Stimulated activated CD8-positive, alpha-beta memory T cell treated with anti-CD3 and anti-CD28 coated beads, Interleukin-4, amount 100 ng/mL, for 4 hours (primary cell): ENCODE data around the gene CRMP1.

Source experiments
- DNase-seq, 2 donors: peaks; one replicate each; pipeline ENCODE4 v3.0.0-alpha.2; 2020; ENCODE audit warnings: low read depth in 2 of 2, low spot score in 1 of 2

The CRMP1 gene

DNA sequence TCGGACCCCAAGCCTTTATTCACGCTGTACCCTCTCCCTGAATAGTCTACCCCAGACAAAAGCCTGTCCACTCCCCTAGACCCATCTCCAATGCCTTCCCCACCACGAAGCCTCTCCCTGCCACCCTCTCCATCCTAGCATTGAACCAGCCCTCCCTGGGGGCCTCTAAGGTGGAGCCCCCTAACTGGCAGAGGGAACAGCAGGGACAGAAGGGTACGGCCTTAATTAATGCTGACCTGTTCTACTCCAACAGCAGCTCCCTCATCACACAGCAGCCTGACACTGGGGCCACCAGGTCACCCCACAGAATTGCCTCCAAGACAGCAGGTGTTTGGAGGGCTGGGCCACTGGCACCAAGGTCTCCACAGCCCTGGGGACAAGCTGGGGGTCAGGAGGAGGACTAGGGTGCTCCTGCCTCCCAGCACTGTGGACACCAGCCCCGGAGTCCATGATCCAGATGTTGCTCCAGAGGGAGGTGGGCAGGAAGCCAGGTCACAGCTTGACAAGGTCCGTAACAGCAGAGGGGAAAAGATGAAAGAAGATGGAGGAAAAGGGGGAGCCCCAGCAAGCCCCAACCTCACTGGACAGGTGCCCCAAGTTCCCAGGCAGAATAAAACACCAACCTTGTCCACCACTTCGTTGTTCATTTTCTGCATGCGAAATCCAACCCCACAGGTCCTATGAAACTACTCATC is 3.7 kb downstream of the CRMP1 start:
- no peak for DNase-seq

DNA sequence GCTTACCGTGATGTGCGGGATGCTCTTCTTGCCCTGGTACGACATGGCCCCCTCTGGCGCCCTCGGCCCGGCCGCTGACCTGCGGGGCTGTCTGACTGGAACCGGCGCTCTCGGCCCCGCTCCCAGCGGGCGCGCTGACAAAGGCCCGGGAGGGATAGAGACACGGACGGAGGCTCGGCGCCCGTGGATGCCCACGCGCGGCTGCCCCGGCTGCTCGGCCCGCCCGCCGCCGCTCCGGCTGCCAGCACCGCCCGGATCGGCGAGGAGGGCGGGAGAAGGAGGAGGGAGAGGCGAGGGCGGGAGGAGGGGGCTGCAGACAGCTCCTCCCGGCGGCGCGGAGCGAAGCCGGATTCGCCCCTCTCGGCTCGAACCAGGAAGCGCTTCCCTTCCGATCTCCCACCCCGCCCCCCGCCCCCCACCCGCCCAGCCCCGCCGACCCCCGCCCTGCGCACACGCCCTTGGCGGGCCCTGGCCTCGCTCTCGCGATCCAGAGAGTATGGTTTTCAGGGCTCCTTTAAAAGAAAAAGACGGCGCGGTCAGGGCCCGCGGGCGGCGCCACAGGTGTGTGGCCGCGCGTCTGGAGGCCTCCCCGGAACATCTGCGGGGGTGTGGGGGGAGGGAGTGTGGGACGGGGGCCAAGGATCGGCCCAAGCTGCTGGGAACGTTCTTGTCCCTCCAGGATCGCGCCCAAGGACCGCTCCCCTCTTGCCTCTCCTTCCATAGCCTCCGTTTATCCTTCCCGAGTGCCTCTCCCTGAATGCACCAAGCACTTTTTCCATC is 4.5 kb downstream of the CRMP1 start:
- DNase-seq = no peak

- DNase-seq = no peak
These were observed 5.3 kb downstream of the CRMP1 start for GRCh38 chr4:5887361-5888221.

- DNase-seq = no peak
These were observed 5.9 kb downstream of the CRMP1 start for GRCh38 chr4:5887011-5887360.

- no peak for DNase-seq
These were observed 7.2 kb downstream of the CRMP1 start for GRCh38 chr4:5885733-5886132.

- DNase-seq = no peak
These were observed 8.1 kb downstream of the CRMP1 start for GRCh38 chr4:5884796-5885195.

GRCh38 chr4:5883916-5884315 is 9.0 kb downstream of the CRMP1 start:
- no peak for DNase-seq

DNA sequence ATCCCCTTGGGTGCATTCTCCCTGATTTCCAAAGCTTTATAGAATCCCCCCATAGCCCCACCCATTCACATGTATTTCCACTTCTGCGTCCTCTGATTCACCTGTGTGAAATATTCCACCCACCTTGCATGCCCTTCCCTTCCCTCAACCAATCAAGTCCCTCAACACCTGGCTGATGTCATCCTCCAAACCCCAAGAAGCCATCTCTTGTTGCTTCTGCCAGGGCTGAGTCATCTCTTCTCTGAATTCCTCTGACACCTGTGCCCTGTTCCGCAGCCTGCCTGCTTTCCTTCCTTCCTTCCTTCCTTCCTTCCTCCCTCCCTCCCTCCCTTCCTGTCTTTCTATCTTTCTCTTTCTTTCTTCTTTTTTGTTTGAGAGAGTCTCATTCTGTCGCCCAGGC is 9.9 kb downstream of the CRMP1 start:
- no peak for DNase-seq

DNA sequence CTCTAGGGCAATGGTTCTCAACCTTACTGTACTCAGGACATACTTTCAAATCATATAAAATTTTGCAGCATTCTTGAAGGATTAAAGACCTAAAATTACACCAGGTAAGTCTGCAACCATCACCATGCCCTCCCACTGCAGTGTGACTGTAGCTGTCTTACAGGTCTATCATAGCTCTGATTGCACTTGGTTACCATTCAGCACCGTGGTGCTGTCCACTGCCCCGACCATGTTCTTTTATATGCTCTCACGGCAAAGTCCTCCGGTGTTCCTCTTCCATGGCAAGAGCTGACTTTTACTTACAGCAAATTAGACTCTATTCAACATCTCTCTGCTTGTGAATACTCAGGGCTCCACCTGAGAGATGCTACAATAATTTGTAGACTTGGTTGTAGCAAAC is 11.5 kb downstream of the CRMP1 start:
- no peak for DNase-seq

DNA sequence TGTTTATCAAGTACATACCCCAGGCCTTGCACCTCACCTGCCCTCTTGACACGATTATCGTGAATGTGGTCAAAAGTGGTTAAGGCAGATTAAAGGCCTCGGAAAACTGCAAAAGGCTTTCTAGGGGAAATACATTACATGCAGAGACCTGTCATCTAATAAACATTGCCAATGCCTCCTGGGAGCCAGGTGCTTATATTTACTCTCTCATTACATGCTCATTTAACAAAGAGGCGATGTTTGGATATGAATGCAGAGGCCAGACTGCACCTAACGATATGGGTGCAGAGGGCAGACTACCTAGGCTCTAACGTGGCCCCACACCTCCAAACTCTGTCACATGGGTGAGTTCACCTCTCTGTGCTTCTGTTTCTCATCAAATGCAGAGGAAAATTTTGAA is 14.5 kb downstream of the CRMP1 start:
- no peak for DNase-seq

DNA sequence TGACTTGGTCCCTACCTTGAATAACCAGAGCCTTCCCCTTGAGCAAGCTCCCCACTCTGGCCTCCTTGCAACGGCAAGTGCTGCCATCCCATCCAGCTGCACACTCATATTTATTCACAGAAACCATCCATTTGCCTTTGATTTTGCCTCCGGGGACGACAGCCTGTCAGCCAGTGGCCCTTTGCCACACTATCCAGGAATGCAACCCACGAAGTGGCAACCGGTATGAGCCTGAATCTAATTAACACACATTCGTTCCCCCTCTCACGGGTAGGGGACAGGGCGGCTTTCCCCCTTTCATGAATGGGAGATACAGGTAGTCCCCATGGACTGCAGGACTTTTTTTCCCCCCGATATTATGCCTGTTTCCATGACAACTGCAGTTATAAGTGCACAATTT is 15.5 kb downstream of the CRMP1 start:
- no peak for DNase-seq

- DNase-seq = no peak
These were observed 18.0 kb downstream of the CRMP1 start for GRCh38 chr4:5874811-5875449.

DNA sequence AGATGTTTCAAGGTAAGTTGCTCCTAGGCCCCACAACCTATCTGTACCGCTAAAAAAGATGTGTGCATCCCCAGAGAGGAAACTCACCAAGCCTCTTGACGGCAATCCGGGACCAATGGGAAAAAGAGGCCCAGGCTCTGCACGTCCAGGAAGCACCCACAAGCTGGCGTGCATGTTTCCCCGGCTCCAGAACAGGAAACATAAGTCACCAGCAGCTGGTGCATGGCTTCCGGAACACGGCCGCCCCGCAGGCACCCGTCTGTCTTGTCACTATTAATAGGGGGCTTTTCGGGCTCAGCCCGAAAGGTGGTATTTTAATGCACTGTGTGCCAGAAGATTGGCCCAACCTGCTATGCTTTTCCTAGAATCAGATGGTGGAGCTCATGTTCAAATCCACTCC is 22.2 kb downstream of the CRMP1 start:
- no peak for DNase-seq

- DNase-seq = no peak
These were observed 22.8 kb downstream of the CRMP1 start for GRCh38 chr4:5869966-5870619.

DNA sequence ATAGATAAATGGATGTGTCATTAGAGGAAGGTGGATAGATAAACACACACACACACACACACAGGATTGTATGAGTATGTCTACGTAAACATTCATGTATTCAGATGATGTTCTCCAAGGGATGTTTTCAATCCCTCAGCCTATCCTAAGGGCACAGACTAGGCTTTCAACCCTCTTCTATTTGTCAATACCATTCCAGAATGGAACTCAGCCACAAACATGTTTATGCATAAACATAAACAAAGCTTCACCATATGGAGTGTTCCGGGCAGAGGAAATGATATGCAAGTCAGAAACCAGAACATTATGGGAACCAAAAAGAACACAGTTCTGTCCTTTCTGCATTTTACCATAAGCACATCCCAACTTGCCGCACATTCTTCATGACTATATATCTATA is 25.0 kb downstream of the CRMP1 start:
- no peak for DNase-seq

- DNase-seq = no peak
These were observed 25.8 kb downstream of the CRMP1 start for GRCh38 chr4:5866841-5867813.

- no peak for DNase-seq
These were observed 26.8 kb downstream of the CRMP1 start for GRCh38 chr4:5865896-5866599.

GRCh38 chr4:5863461-5864113 is 29.3 kb downstream of the CRMP1 start:
- DNase-seq = no peak
